HuH-7 (cell line): ENCODE results near the gene BMAL1.
"Not testable (repeated sequence)": the region's sequence is repeated elsewhere in the genome, so short reads cannot be mapped to it uniquely, and the experiment has no call there.

Source experiments
- DNase-seq: peaks from one replicate; pipeline ENCODE4 v3.0.0; 2011; ENCODE audit warnings: low spot score

BMAL1 gene

DNA sequence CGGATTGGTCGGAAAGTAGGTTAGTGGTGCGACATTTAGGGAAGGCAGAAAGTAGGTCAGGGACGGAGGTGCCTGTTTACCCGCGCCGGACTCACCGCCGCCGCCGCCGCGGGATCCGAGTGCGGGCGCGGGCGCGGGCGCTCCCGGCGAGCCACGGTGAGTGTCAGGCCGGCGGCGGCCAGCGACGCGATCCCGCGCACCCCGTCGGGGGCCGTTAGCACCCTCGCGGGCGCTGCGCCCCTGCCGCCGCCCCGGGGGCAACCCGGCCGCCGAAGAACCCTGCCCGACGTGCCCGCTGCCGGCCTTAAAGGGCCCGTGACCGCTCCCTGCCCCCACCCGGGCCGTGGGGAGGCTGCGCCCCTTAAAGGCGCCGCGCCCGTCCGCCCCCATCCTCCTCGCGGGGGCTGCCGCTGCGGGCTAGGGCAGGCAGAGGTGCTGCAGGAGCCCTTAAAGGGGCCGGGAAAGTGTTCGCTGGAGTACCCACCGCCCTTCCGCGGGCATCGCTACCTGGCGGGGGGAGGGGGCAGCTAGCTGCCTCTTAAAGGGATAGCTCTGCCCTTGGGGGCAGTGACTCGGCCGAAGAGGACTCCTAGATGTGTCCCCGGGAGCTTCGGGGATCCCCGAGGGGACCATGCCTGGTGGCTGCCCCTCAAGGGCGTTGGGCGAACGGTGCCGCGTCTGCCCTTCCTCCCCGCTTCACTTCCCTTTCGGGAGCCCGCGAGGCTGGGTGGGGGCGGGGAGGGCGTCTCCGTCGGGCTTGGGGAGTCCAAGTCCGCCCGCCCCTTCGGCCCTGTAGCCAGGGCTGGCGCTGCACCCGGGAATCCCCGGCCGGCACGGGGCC, at the start of gene BMAL1:
Gene BMAL1 (plus strand): TSS at position 23 of the 841 bp plus-strand sequence. CDS start 76,519 bp downstream, outside the sequence.
- DNase-seq, result no peak

DNA sequence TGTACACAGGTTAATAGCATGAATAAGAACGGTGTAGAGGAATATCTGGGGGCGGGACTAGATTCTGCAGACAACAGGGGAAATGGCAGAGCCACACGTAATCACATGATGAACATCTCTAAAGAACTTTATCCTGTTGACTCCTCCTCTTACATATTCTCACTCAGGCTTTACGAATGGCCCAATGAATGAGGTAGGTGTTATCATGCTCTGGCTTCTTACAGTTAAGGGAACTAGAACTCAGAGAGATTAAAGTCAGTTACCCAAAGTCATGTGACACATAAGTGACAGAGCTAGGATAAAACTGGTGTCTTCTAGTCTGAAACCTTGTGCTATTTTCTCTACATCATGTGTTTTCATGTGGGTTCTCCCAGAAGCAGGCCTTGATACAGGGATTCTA, 49.0 kb upstream of the BMAL1 start:
- DNase-seq, result no peak

DNA sequence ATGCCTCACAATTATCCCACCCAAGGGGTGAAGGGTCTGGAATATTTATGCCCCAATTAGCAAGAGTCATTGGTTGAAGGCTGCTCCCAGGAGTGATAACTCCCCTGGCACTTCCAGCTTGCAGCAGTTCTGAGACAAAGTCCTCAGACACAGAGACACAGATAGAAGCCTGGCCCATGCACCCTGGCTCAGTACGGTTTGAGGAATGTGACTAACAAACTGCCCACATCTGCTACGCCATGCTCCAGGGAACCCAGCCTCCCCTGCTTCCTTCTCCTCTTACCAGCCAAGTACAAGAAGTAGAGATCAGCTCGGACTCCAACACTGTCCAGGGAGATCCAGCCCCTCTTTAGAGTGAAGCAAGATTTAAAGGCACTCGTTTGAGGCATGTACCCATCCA, 48.5 kb upstream of the BMAL1 start:
- DNase-seq, result no peak

- no peak for DNase-seq
Measured at GRCh38 chr11:13229711-13230318, 47.8 kb upstream of the BMAL1 start.

DNA sequence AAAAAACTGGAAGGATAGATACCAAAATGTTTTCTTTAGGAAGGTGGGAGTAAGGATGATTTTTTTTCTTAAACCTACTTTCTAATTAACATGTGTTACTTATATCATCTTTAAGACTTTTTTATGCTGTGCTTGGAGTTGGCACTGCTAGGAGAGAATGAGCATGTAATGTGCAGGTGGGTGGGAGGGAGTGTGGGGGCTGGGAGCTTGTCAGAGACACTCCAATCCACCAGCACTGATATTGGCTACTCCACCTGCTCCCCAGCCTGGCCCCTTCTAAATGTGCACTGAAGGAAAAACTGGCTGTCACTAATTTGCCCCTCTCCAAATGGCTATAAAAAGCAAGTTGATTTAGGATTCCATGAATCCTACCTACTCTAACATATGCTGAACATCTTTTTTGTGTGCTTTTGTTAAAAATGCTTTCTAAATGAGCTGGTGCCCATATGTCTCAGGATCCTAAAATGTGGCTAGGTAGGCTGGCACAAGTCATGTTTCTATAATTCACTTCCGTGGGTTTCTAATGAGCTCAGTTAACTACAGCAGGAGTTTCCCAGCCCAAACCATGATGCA, 44.3 kb upstream of the BMAL1 start:
- DNase-seq, result no peak

GRCh38 chr11:13235895-13236294, 41.7 kb upstream of the BMAL1 start:
- no peak for DNase-seq

DNA sequence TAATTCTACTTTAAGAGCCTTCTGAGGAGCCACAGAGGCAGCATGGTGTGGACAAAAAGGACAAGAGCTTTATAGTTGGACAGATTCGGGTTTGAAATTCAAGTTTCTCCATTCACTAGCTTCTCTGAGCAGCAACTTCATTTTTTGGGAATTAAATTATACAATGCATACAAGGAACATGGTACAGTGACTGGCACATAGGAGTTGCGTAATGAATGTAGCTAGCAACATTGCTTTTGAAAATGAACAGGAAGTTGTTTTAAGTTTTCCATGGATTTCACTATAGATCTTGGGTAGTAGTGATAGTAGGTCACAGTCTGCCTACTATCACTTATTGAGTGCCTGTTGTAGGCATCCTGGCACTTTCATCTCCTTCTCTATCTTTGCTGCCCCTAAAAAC, 41.0 kb upstream of the BMAL1 start:
- DNase-seq, result no peak

DNA sequence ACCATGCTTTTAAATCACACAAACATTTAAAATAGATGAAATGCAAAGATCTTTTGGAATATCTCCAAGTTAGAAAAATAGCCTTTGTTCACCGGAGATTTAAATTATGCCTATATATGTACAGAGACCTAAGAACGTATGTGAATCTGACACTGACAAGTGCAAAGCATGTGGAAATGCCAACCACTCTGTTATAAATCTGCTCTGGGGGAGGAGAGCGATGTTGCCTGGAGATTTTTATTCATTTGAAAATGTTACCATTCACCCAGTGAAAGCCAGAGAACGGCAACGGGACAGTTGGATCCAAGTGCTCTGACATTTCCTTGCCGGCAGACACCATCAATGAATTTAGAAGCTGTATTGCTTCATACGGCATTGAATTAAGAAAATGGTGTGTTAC, 39.8 kb upstream of the BMAL1 start:
- DNase-seq, result no peak

DNA sequence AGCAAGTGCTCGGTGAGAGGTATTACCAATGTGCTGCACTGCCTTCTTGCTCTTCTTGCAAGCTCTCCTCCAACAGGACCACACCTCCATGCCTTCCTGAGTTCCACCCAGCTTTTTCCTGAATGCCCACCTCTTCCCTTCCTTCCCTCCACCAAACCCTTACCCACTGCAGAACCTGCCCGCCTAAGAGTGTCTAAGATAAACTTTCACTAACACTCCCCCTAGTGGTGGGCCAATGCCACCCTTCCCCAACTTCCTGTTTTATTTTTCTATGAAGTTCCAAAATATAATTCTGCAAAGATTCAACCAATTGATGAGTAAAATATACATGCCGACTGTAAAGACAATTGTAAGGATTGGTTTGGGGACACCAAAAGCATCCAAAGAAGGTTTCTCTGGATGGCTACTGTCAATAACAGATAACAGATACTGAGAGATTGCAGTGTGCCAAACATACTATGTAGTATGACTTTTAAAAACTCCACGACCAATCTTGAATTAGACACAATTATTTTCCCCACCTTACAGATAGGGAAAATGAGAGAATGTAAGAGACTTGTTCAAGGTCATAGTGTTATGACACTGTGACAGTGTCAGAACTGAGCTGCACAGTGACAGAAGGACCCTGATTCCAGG, 38.6 kb upstream of the BMAL1 start:
- DNase-seq, result peak; percentile 38

GRCh38 chr11:13242564-13242963, 35.0 kb upstream of the BMAL1 start:
- DNase-seq, result no peak

DNA sequence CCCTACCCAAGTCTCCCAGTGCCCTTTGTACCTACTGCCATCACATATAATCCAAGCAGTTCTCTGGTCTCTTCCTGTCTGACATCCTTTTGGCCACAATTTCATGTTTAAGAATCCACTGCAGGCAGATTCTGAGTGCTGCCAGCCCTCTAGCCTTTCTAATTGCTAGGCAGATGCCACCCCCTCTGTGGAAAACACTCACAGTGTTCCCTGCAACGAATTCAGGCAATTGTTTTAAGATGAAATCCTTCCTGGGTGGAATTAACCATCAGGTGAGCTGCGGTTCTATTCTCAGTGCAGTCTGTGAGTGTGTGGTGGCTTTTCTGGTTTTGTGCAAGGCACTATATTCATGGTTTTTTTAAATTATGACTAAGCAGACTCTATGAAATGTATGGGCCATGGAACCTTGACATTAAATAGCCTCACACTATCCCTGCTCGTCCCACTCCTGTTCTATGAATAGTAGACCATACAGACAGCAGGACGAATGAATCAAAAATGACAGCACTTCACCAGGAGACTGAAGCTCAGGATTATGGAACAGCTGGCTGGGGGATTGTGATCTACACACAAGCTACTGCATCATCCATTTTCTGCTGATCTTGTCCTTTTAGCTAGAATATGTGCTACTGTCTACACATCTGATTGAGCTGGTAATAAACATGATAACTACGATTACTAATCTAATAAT, 29.8 kb upstream of the BMAL1 start:
- no peak for DNase-seq

DNA sequence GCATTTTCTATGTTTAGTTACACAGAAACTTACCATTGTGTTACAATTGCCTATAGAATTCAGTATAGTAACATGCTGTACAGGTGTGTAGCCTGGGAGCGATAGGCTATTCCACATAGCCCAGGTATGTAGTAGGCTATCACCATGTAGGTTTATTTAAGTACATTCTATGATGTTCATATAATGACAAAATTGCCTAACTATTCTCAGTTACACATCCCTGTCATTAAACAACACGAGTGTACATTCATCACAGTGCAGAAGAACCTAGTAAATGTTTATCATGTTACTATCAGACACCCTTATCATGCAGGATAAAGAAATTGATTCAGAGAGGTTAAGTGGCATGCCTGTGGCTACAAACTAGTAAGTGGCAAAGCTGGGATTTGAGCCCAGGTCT, 28.4 kb upstream of the BMAL1 start:
- no peak for DNase-seq

DNA sequence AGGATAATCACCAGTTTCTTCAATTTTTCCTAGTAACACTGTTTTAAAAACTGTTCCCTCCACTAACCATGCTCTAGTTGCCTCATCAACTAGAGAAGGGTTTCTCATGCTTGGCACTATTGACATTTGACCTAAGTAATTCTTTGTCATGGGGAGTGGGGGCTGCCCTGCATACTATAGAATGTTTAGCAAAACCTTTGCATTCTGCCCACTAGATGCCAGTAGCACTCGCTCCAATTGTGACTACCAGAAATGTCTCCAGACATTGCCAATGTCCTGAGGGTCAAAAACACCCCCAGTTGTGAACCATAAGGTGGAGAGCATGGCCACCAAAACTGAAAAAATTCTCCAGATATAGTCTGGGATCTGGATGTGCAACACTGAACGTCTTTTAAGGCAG, 27.6 kb upstream of the BMAL1 start:
- DNase-seq, result no peak

- DNase-seq, result no peak
Measured at GRCh38 chr11:13251966-13252365, 25.6 kb upstream of the BMAL1 start.

GRCh38 chr11:13252438-13252837, 25.2 kb upstream of the BMAL1 start:
- no peak for DNase-seq

- no peak for DNase-seq
Measured at GRCh38 chr11:13256216-13256615, 21.4 kb upstream of the BMAL1 start.

DNA sequence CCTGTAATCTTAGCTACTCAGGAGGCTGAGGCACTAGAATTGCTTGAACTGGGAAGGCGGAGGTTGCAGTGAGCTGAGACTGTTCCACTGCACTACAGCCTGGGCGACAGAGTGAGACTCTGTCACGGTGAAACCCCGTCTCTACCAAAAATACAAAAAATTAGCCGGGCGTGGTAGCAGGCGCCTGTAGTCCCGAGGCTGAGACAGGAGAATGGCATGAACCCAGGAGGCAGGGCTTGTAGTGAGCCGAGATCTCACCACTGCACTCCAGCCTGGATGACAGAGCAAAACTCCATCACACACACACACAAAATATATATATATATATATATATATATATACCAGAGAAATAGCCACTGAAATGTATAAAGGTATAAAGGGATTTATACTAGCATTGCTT, 19.5 kb upstream of the BMAL1 start:
- not testable (repeated sequence) for DNase-seq

DNA sequence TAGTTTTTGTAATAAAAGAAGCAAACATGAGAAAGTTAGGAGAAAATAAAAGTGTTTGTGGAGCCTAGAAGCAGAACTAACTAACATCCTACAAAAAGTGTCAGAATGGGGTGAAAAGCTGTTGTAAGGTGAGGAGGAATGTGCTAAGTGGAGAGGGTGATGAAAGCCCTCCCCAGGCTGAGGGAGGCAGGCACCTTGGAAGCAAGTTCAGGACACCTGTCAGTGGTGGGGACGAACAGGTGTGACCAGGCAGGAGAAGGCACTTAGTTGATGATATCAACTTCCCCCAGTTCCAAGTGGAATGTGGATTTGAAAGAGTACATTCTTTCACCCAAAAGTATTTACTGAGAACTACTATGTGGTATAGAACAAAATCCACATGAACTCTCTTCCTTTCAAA, 18.7 kb upstream of the BMAL1 start:
- no peak for DNase-seq

DNA sequence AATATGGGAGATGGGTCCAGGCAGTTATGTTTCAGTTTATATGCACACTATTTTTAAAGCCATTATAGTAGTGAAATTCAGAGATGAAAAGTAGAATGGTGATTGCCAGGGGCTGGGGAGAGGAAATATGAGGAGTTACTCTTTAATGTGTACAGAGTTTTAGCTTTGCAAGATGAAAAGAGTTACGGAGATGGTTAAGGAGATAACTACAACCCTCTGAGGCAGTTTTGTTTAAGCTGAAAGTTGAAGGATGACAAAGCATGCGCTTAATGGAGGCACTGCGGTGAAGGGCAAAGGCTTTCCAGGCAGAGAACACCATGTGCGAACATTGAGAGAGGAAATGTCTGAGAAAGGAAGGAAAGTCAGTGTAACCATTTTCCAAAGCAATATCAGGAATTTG, 18.2 kb upstream of the BMAL1 start:
- no peak for DNase-seq

- no peak for DNase-seq
Measured at GRCh38 chr11:13260201-13260962, 17.2 kb upstream of the BMAL1 start.

- no peak for DNase-seq
Measured at GRCh38 chr11:13260963-13261588, 16.5 kb upstream of the BMAL1 start.
